ACHN (cell line): ENCODE results near the gene PUS1.
"Not testable (repeated sequence)": the region's sequence is repeated elsewhere in the genome, so short reads cannot be mapped to it uniquely, and the experiment has no call there.

ENCODE experiments used
- DNase-seq: peaks from one replicate; pipeline ENCODE4 v3.0.0-alpha.2; 2015
- in situ Hi-C: cut with HindIII; loops from 2 replicates; pipeline ENCODE4 v1.10.0; 2017; ENCODE audit warnings: low sequenced_read_pairs, low pct_ligation_motif_present, low pct_unique_long_range_greater_than_20kb

Gene PUS1

DNA sequence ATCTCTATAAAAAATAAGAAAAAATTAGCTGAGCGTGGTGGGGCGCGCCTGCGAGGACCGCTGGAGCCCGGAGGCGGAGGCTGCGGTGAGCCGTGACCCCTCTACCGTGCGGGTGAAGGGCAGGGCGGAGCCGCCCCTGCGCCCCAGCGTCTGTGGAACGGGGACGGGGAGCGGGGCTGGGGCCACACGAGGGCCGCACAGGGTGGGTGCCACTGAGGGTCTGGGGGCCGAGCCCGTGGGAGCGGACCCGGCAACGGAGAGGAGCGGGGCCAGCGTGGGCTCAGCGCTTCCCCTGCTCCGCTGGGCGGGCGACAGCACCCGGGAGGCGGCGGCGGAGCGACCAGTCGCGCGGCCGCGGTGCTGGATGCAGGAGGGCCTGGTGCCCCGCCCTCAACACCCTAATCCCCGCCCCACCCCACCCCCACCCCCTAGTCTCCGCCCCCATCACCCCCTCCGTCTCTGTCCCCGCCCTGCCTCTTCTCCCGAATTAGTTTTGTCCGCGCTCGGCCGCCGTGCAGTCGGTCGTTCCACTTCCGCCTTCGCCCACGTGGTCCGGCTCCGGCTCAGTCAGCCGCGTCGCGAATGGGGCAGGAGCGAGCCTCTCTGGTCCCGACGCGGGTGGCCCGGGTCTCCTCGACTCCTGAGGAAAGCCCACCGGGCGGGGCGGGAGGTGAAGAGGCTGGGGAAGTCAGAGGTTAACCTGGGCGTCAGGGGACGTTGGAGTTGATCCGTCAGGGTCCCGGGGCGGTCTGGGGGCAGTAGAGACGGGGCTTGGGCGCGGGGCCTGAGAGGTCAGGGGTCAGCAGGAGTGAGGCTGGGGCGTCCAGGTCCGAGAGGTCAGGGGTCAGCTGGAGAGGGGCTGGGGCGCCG, at the start of gene PUS1:
TSS of gene PUS1 (plus strand) at position 566 of the 870 bp plus-strand sequence. CDS start 447 bp downstream, outside the sequence.
- peak; percentile 98 for DNase-seq
- in situ Hi-C loops = no loop called here

DNA sequence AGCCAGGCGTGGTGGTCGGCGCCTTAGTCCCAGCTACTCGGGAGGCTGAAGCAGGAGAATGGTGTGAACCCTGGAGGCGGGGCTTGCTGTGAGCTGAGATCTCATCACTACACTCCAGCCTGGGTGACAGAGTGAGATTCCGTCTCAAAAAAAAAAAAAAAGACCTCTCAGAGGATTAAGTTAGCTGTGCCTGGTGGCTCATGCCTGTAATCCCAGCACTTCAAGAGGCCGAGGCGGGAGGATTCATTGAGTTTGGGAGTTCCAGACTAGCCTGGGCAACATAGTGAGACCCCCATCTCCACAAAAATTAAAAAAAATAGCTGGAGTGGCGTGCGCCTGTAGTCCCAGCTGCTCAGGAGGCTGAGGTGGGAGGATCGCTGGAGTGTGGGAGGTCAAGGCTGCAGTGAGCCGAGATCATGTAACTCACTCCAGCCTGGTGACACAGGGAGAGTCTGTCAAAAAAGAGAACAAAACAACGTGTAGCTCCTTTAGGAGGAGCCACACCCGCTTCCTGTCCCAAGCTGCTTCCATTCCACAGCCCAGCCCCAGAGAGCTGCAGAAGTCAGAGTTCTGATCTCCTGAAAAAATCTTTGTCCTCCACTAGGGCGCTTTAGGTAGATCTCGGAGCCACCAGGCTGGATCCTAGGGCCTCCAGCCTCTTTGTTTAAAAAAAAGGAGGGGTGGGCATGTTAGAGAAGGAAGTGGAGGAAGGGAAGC, 46.1 kb upstream of the PUS1 start:
- no peak for DNase-seq
- in situ Hi-C loops = no loop called here

DNA sequence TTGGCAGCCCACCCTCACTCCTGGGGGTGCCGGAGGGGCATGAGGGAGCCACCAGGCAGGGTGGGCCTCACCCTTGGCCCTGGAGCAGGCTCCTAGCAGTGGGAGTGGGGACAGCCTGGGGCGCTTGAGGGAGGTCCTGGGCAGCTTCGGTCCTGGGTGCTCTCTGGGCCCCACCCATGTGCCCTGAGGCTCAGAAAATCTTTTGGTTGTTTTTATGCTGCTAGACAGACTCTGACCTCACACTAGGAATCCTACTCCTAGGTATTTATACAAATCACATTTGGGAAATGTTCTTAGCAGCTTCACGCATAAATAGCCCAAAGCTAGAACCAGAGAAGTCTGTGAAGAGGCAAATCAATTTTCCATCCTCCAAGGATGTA, 45.6 kb upstream of the PUS1 start:
- in situ Hi-C loops = no loop called here
- no peak for DNase-seq

- in situ Hi-C loops, DNase-seq: not testable (repeated sequence)
Measured at GRCh38 chr12:131885076-131885475, 44.0 kb upstream of the PUS1 start.

DNA sequence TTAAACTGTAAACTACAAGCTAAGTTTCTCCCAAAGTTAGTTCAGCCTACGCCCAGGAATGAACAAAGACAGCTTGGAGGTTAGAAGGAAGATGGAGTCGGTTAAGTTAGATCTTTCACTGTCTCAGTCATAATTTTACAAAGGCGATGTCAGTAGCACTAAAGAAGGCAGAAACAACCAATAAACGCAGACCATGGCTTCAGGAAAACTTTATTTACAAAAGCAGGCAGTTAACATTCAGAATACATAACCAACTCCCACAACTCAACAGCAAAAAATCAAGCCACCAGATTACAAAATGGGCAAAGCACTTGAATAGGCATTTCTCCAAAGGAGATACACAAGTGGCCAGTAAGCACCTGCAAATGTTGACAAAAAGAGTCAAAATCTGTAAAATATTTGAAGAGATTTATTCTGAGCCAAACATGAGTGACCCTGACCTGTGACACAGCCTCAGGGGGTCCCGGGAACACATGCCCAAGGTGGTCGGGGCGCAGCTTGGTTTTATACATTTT, 43.5 kb upstream of the PUS1 start:
- no peak for DNase-seq
- in situ Hi-C loops = no loop called here

- DNase-seq, in situ Hi-C loops: not testable (repeated sequence)
Measured at GRCh38 chr12:131891722-131892121, 37.4 kb upstream of the PUS1 start.

DNA sequence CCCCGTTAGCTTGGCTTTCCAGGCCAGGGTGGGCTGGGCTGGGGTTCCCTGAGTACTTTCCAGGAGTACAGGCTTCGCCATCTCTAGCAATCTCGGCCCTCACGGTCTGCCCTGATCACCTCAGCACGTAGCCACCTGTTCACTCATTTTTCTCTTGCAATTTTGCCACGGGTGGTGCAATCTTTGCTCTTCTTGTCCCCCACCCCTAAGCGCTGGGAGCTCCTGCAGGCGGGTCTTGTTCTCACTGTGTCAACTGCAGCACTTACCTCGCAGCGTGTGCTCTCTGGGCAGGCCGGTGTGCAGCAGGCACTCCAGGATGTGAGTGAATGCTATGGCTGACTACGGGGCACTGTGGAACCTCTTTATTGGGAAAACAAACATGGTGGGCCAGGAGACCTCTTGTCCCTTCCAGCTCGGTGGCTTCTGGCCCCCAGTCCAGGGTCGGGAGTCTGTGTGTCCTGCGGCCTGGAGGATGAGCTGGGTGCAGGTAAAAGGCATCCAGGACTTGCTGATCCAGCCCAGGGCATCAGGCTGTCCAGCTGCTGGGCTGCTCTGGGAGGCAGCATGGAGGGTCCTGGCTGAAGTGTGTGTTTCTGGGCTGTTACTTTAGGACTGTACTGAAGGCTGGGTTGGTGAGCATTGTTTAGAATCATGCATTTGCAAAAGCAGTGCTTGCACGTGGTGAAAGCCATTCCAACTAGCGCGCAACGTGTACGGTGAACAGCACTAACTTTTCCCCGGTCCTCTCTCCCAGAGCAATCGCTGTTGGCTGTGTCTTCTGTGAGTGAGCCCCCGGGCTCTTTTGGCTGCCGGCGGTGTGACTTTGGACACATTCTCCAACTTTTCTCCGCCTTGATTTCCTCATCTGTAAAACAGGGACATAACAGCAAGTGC, 36.1 kb upstream of the PUS1 start:
- in situ Hi-C loops = no loop called here
- no peak for DNase-seq

DNA sequence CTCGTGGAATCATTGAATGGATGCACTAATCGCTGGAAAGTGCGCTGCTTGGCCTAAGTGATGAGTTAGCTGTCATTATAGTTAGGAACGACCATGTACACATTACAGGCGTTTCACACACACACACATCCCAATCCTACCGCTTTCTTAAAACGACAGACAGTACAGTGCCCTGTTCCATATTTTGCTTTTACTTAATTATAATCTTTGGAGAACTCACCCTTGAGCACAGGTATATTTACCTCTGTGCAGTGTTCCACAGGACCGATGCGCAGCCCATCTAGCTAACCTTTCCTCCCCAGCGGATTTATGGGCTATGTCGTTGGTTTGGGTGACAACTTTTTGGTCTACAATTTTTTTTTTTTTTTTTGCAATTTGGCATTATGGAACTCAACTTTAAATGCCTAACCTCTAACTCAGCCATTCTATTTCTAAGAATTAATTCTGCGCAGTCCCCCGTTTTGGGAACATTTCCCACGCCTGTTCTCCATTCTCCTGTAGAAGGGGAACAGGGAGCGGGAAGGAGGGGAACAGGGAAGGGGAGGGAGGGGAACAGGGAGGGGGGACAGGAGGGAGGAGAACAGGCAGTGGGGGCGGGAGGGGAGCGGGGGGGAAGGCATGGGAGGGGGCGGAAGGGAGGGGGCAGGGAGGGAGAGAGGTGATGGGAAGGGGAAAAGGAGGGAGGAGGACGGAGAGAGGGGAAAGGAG, 35.3 kb upstream of the PUS1 start:
- in situ Hi-C loops = no loop called here

GRCh38 chr12:131894313-131894860, 34.7 kb upstream of the PUS1 start, which contains the start of gene ULK1:
ULK1 (plus strand) TSS chr12:131894622; CDS start chr12:131895002, 380 bp downstream.
- in situ Hi-C loops = no loop called here
- DNase-seq = peak; percentile 93

More for the DNA sequence above, 35.3 kb upstream of the PUS1 start:
- no peak for DNase-seq

GRCh38 chr12:131894981-131895639, 34.0 kb upstream of the PUS1 start:
- no peak for DNase-seq
- in situ Hi-C loops = no loop called here

GRCh38 chr12:131895640-131896079, 33.4 kb upstream of the PUS1 start:
- DNase-seq = no peak
- in situ Hi-C loops = no loop called here

GRCh38 chr12:131896080-131896810, 32.8 kb upstream of the PUS1 start:
- DNase-seq = peak; percentile 91
- in situ Hi-C loops = no loop called here

- in situ Hi-C loops = no loop called here
- no peak for DNase-seq
Measured at GRCh38 chr12:131896811-131897270, 32.2 kb upstream of the PUS1 start.

GRCh38 chr12:131897276-131897675, 31.8 kb upstream of the PUS1 start:
- no peak for DNase-seq
- in situ Hi-C loops = no loop called here

DNA sequence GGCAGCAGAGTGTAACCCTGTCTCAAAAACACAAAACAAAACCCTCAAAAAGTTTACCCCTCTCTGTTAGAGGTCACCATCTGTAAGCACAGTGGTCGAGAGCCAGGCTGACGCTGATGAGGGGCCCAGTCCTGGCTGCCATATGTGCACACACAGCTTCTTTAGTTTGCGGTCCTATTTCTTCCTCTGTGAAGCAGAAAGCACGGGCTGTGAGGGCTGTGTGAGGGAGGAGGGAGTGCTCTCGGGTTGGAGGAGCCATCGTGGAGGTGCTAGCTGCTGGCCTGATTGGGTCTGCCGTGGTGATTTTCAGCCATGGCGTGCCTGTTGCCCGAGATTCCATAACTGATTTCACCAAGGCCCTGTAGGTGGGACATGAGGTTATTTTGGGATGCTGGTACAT, 31.2 kb upstream of the PUS1 start:
- in situ Hi-C loops = no loop called here
- no peak for DNase-seq

DNA sequence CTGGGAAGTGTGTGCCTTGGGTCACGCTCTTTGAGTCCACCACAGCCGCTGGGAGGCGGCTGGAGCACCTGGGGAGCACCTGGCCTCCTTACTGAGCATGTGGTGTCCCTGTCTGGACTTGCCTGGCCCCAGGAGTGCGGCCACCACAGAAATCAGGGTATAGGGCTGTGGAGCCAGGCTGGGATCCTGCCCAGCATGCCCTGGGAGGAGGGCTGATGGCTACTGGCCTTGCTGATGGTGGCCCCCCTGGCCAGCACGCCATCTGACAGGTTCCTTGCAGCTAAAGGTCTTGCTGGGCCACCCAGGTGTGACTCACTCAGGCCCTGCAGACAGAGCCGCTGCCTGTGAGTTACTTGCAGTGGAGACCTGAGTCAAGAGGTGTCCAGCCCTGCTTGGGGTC, 28.7 kb upstream of the PUS1 start:
- in situ Hi-C loops = no loop called here
- no peak for DNase-seq
